ENCODE results near the gene COQ5.

GRCh38 chr12:120469450-120470149, 59.4 kb downstream of the COQ5 start, which contains the start of gene SRSF9:
- no peak for TF ChIP-seq YY1 (IDR thresholded peaks at IDR 0.05; ENCODE audit: insufficient read depth, insufficient read length)
- TF ChIP-seq SUZ12 (IDR thresholded peaks at IDR 0.05; ENCODE audit: extremely low read depth, insufficient read depth, insufficient read length), result no peak

All from NT2/D1 (cell line).